Head of caudate nucleus (tissue), 42 donors: ENCODE results near the gene C18orf63.

ENCODE experiments used
- DNase-seq, 42 donors: peaks; one replicate each; pipeline versions ENCODE4 v3.0.0 to v3.0.0-alpha.2; 2020 to 2021; ENCODE audit warnings: mixed read lengths in 7 of 42
- intact Hi-C: fragments of 100-400 bp; cut with DNase I; formaldehyde crosslinking; loops from one replicate; pipeline ENCODE4 v1.15.0; 2022

C18orf63 gene

GRCh38 chr18:74315464-74316256 is at the start of gene C18orf63:
Gene C18orf63, plus strand, starts transcription at chr18:74315839. Its CDS starts 2,027 bp downstream, at chr18:74317866.
- intact Hi-C loops, result no loop called here
- DNase-seq, result no peak

GRCh38 chr18:74266161-74266560 is 49.5 kb upstream of the C18orf63 start:
- peak in 1 of 42 donors; percentile 24 for DNase-seq

GRCh38 chr18:74268175-74268574 is 47.5 kb upstream of the C18orf63 start:
- no peak for DNase-seq
- intact Hi-C loops, result no loop called here

More at GRCh38 chr18:74266161-74266560, 49.5 kb upstream of the C18orf63 start:
- intact Hi-C loops, result no loop called here

- DNase-seq, result no peak
- intact Hi-C loops, result no loop called here
Observed at GRCh38 chr18:74268933-74269620, 46.6 kb upstream of the C18orf63 start.

GRCh38 chr18:74271635-74272034 is 44.0 kb upstream of the C18orf63 start:
- DNase-seq, result no peak

GRCh38 chr18:74273394-74273793 is 42.2 kb upstream of the C18orf63 start:
- DNase-seq, result no peak
- intact Hi-C loops, result no loop called here

More at GRCh38 chr18:74271635-74272034, 44.0 kb upstream of the C18orf63 start:
- intact Hi-C loops, result no loop called here

- DNase-seq, result no peak
- intact Hi-C loops, result no loop called here
Observed at GRCh38 chr18:74274700-74275099, 40.9 kb upstream of the C18orf63 start.

GRCh38 chr18:74275736-74276135 is 39.9 kb upstream of the C18orf63 start:
- no peak for DNase-seq
- intact Hi-C loops, result no loop called here

- no peak for DNase-seq
- intact Hi-C loops, result no loop called here
Observed at GRCh38 chr18:74276609-74277008, 39.0 kb upstream of the C18orf63 start.

- intact Hi-C loops, result no loop called here
- DNase-seq, result peak in 1 of 42 donors; percentile 5
Observed at GRCh38 chr18:74277296-74277695, 38.3 kb upstream of the C18orf63 start.

- no peak for DNase-seq
- intact Hi-C loops, result no loop called here
Observed at GRCh38 chr18:74278058-74278457, 37.6 kb upstream of the C18orf63 start.

GRCh38 chr18:74278983-74279382 is 36.7 kb upstream of the C18orf63 start:
- DNase-seq, result peak in 1 of 42 donors; percentile 34
- intact Hi-C loops, result no loop called here

- peak in 1 of 42 donors; percentile 31 for DNase-seq
- intact Hi-C loops, result no loop called here
Observed at GRCh38 chr18:74281011-74281979, 34.3 kb upstream of the C18orf63 start.

- peak in 1 of 42 donors; percentile 33 for DNase-seq
- intact Hi-C loops, result no loop called here
Observed at GRCh38 chr18:74281980-74282754, 33.5 kb upstream of the C18orf63 start.

GRCh38 chr18:74282755-74283554 is 32.7 kb upstream of the C18orf63 start:
- DNase-seq, result no peak
- intact Hi-C loops, result no loop called here

GRCh38 chr18:74283646-74284045 is 32.0 kb upstream of the C18orf63 start:
- intact Hi-C loops, result no loop called here
- DNase-seq, result no peak

GRCh38 chr18:74284191-74284979 is 31.3 kb upstream of the C18orf63 start:
- DNase-seq, result peak in 6 of 42 donors; percentile 11 to 51 (median 33)
- intact Hi-C loops, result no loop called here
